ENCODE results near the gene STMN3. TPM values are rescaled to one million over a fixed set of nuclear protein-coding genes. Genes with fewer than 3 reads are reported as not detected.

STMN3 gene
- total and polyA plus RNA-seq, 3 donors from 2014 or later = 8.4 to 16.5 (median 15.1) TPM

GRCh38 chr20:63598479-63599395 is 54.5 kb downstream of the STMN3 start:
- no peak for DNase-seq
- no peaks in the 10 kb centered on the region for H3K36me3 ChIP-seq (ENCODE audit: low read depth, missing control alignments)
- 85 to 90% methylated on average over 23 to 33 of the region's 33 CpGs for WGBS, 2 donors
- no peaks in the 10 kb centered on the region for H3K27me3 ChIP-seq
- no peak overlapping the region for H3K4me3 ChIP-seq
- no peak overlapping the region for H3K27ac ChIP-seq
- intact Hi-C loops (cut with DNase I; ENCODE audit: low total_unique reads) = no loop called here
- H3K9me3 ChIP-seq = no peaks in the 10 kb centered on the region
- no peaks in the 10 kb centered on the region for H3K4me1 ChIP-seq
- TF ChIP-seq POLR2A (IDR thresholded peaks at IDR 0.05) (no peak), CTCF (IDR thresholded peaks at IDR 0.05) (no peak)

DNA sequence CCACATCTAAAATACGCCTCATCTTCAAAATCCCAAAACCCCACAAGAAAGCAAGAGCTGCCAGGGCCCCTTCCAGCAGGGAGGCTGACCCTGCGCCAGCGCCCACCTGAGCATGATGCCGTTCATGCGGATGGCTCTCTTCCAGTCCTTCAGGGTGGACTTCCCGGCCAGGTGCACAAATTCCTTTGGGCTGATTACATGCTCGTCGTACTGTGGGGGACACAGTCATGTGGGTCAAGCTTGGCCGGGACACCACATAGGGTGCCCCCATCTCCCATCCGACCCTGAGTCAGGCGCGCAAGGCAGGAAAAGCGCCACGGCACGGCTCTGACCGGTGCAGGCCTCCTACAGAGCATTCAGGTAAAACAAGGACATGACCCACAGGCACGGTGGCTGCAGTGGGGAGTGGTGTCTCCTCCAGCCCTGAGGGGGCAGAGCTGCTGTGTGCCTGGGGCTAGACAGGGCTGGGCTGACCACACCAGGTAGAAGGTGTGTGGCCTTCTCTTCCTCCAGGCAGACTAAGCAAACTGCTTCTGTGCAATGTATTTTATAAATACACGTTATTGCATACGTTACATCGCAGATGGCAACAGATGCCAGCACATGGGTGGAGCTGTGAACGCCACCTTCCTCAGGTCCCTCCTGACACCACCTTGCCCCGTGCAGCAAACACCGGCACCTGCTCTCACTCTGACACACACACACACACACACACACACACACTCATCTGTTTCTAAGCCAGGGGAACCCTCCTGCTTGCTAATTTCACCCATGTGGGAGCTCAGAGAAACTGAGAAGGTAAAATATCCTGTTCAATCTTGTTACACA is 55.4 kb downstream of the STMN3 start:
- DNase-seq = no peak
- H3K4me3 ChIP-seq = no peak overlapping the region
- 88 to 96% methylated on average over 8 to 23 of the region's 23 CpGs for WGBS, 2 donors
- H3K4me1 ChIP-seq = no peaks in the 10 kb centered on the region
- no peaks in the 10 kb centered on the region for H3K9me3 ChIP-seq
- intact Hi-C loops (cut with DNase I; ENCODE audit: low total_unique reads) = no loop called here
- H3K27ac ChIP-seq = no peak overlapping the region
- H3K36me3 ChIP-seq (ENCODE audit: low read depth, missing control alignments) = no peaks in the 10 kb centered on the region
- TF ChIP-seq CTCF (IDR thresholded peaks at IDR 0.05) (no peak), POLR2A (IDR thresholded peaks at IDR 0.05) (no peak)
- H3K27me3 ChIP-seq = no peaks in the 10 kb centered on the region

- no peaks in the 10 kb centered on the region for H3K27me3 ChIP-seq
- no peaks in the 10 kb centered on the region for H3K9me3 ChIP-seq
- no peak for TF ChIP-seq CTCF (IDR thresholded peaks at IDR 0.05)
- no peak for TF ChIP-seq POLR2A (IDR thresholded peaks at IDR 0.05)
- no peaks in the 10 kb centered on the region for H3K36me3 ChIP-seq (ENCODE audit: low read depth, missing control alignments)
- no peak for DNase-seq
- no peaks in the 10 kb centered on the region for H3K4me1 ChIP-seq
- intact Hi-C loops (cut with DNase I; ENCODE audit: low total_unique reads) = no loop called here
- 85 to 89% methylated on average over 4 to 6 of the region's 6 CpGs for WGBS, 2 donors
- H3K27ac ChIP-seq = no peak overlapping the region
- H3K4me3 ChIP-seq = no peak overlapping the region
Observed at GRCh38 chr20:63596423-63596822, 56.8 kb downstream of the STMN3 start.

- no peaks in the 10 kb centered on the region for H3K4me1 ChIP-seq
- no peaks in the 10 kb centered on the region for H3K36me3 ChIP-seq (ENCODE audit: low read depth, missing control alignments)
- 86 to 96% methylated on average over 5 to 25 of the region's 30 CpGs for WGBS, 2 donors
- H3K4me3 ChIP-seq = no peak overlapping the region
- TF ChIP-seq CTCF (IDR thresholded peaks at IDR 0.05) = no peak
- TF ChIP-seq POLR2A (IDR thresholded peaks at IDR 0.05) = no peak
- H3K27me3 ChIP-seq = no peaks in the 10 kb centered on the region
- intact Hi-C loops (cut with DNase I; ENCODE audit: low total_unique reads) = no loop called here
- H3K9me3 ChIP-seq = no peaks in the 10 kb centered on the region
- no peak overlapping the region for H3K27ac ChIP-seq
- DNase-seq = no peak
Observed at GRCh38 chr20:63595416-63596127, 57.7 kb downstream of the STMN3 start.

Data from testis (tissue), 3 donors.